ENCODE data around the gene C20orf202.
"Not testable (repeated sequence)": the region's sequence is repeated elsewhere in the genome, so short reads cannot be mapped to it uniquely, and the experiment has no call there.

C20orf202 gene

GRCh38 chr20:1250282-1250681 lies 47.0 kb downstream of the C20orf202 start:
- DNase-seq, result not testable (repeated sequence)

DNA sequence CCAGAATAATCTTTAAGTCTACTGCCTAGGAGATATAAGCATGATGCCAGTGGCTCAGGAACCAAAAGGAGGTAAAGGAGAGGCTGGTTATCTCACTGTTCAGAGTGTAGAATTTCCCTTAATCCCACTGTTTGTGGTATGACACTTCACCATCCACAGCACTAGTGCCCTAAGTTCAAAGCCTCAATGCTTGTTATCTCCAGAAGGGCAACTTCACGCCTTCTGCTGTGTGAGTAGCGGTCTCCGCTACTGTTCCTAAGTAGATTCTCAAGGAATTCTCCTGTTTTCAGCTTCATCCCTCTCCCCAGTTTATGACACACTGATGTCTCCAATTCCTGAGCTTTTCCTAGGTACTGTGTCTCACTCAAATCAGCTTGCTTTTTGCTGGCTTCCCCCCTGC lies 49.2 kb downstream of the C20orf202 start:
- no peak for DNase-seq

- DNase-seq, result no peak
Measured at GRCh38 chr20:1254254-1254653, 51.0 kb downstream of the C20orf202 start.

DNA sequence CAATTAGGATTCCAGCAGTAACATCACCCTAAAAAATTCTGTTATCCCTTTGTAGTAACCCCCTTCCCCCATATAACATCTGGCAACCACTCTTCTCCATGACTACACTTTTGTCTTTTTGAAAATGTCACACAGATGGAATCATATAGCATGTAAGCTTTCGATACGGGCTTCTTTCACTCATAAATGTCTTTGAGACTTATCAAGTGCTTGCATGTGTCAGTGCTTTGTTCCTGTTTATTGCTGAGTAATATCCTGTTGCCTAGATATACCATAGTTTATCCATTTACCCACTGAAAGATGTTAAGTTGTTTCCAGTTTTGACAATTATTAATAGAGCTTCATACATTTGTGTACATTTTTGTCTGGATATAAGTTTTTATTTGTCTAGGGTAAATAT lies 52.4 kb downstream of the C20orf202 start:
- DNase-seq, result no peak

Measured in T-helper 9 cell (primary cell).